BLaER1 (cell line): ENCODE data around the gene LCLAT1.
"Not testable (repeated sequence)": the region's sequence is repeated elsewhere in the genome, so short reads cannot be mapped to it uniquely, and the experiment has no call there.

Experiments
- H3K27ac ChIP-seq: shearing (Covaris generic); formaldehyde crosslinking; 2 replicates; pipeline ENCODE4 v1.8.1; 2022
- H3K27me3 ChIP-seq: shearing (Covaris generic); formaldehyde crosslinking; 2 replicates; pipeline ENCODE4 v1.8.1; 2022
- H3K36me3 ChIP-seq: shearing (Covaris generic); formaldehyde crosslinking; 2 replicates; pipeline ENCODE4 v1.8.1; 2022
- H3K4me1 ChIP-seq: shearing (Covaris generic); formaldehyde crosslinking; 2 replicates; pipeline ENCODE4 v1.8.1; 2022
- H3K4me2 ChIP-seq: shearing (Covaris generic); formaldehyde crosslinking; 2 replicates; pipeline ENCODE4 v1.8.1; 2022
- H3K4me3 ChIP-seq: shearing (Covaris generic); formaldehyde crosslinking; 2 replicates; pipeline ENCODE4 v1.8.1; 2022
- H3K9ac ChIP-seq: shearing (Covaris generic); formaldehyde crosslinking; 2 replicates; pipeline ENCODE4 v1.8.1; 2022
- H3K9me3 ChIP-seq: shearing (Covaris generic); formaldehyde crosslinking; 2 replicates; pipeline ENCODE4 v1.8.1; 2022
- H4K20me1 ChIP-seq: shearing (Covaris generic); formaldehyde crosslinking; 2 replicates; pipeline ENCODE4 v1.8.1; 2022
- Cebpa-rat ChIP-seq: shearing (Covaris generic); IDR thresholded peaks from 2 replicates; pipeline ENCODE4 v1.8.1; 2022

Gene LCLAT1

GRCh38 chr2:30639836-30640235 is 192.8 kb downstream of the LCLAT1 start:
- Histone ChIP-seq H3K4me3 (no peak overlapping the region), H4K20me1 (no peaks in the 10 kb centered on the region), H3K4me1 (no peaks in the 10 kb centered on the region), H3K36me3 (peaks cover 33% of the 10 kb centered on the region), H3K27ac (no peak overlapping the region), H3K9me3 (no peaks in the 10 kb centered on the region), H3K27me3 (no peaks in the 10 kb centered on the region), H3K4me2 (no peak overlapping the region), H3K9ac (no peak overlapping the region)
- TF ChIP-seq Cebpa-rat = no peak

GRCh38 chr2:30641765-30642345 is 194.8 kb downstream of the LCLAT1 start:
- Histone ChIP-seq H3K27me3 (no peaks in the 10 kb centered on the region), H3K36me3 (peaks cover 37% of the 10 kb centered on the region), H4K20me1 (no peaks in the 10 kb centered on the region), H3K27ac (no peak overlapping the region), H3K4me2 (no peak overlapping the region), H3K9me3 (no peaks in the 10 kb centered on the region), H3K4me3 (no peak overlapping the region), H3K9ac (no peak overlapping the region), H3K4me1 (no peaks in the 10 kb centered on the region)
- no peak for TF ChIP-seq Cebpa-rat

- not testable (repeated sequence) for H3K27me3 ChIP-seq, H4K20me1 ChIP-seq, H3K4me1 ChIP-seq, H3K27ac ChIP-seq, H3K4me3 ChIP-seq, H3K4me2 ChIP-seq, H3K9me3 ChIP-seq, H3K9ac ChIP-seq
- H3K36me3 ChIP-seq = peaks cover 37% of the 10 kb centered on the region
Observed at GRCh38 chr2:30643013-30643412, 196.0 kb downstream of the LCLAT1 start.

GRCh38 chr2:30643674-30644073 is 196.6 kb downstream of the LCLAT1 start:
- TF ChIP-seq Cebpa-rat = no peak
- H3K27me3 ChIP-seq = no peaks in the 10 kb centered on the region
- H3K36me3 ChIP-seq = peaks cover 33% of the 10 kb centered on the region
- H3K4me3 ChIP-seq = no peak overlapping the region
- no peaks in the 10 kb centered on the region for H3K9me3 ChIP-seq
- no peak overlapping the region for H3K4me2 ChIP-seq
- H4K20me1 ChIP-seq = no peaks in the 10 kb centered on the region
- no peaks in the 10 kb centered on the region for H3K4me1 ChIP-seq
- H3K27ac ChIP-seq = no peak overlapping the region
- H3K9ac ChIP-seq = no peak overlapping the region

- H3K9me3 ChIP-seq = no peaks in the 10 kb centered on the region
- no peak overlapping the region for H3K4me3 ChIP-seq
- TF ChIP-seq Cebpa-rat = no peak
- no peak overlapping the region for H3K27ac ChIP-seq
- peaks cover 27% of the 10 kb centered on the region for H3K36me3 ChIP-seq
- H3K9ac ChIP-seq = no peak overlapping the region
- no peaks in the 10 kb centered on the region for H3K4me1 ChIP-seq
- no peaks in the 10 kb centered on the region for H4K20me1 ChIP-seq
- no peak overlapping the region for H3K4me2 ChIP-seq
- H3K27me3 ChIP-seq = no peaks in the 10 kb centered on the region
Observed at GRCh38 chr2:30645081-30645744, 198.2 kb downstream of the LCLAT1 start.

GRCh38 chr2:30645745-30646119 is 198.7 kb downstream of the LCLAT1 start:
- H3K36me3 ChIP-seq = peaks cover 22% of the 10 kb centered on the region
- H4K20me1 ChIP-seq = no peaks in the 10 kb centered on the region
- H3K4me3 ChIP-seq = no peak overlapping the region
- no peak overlapping the region for H3K27ac ChIP-seq
- no peak overlapping the region for H3K4me2 ChIP-seq
- H3K27me3 ChIP-seq = no peaks in the 10 kb centered on the region
- no peaks in the 10 kb centered on the region for H3K4me1 ChIP-seq
- peak; percentile 39; the same call in 1 of the 2 replicates for TF ChIP-seq Cebpa-rat
- no peak overlapping the region for H3K9ac ChIP-seq
- H3K9me3 ChIP-seq = no peaks in the 10 kb centered on the region

- Histone ChIP-seq H4K20me1 (no peaks in the 10 kb centered on the region), H3K4me3 (no peak overlapping the region), H3K27me3 (no peaks in the 10 kb centered on the region), H3K9me3 (no peaks in the 10 kb centered on the region), H3K36me3 (peaks cover 10% of the 10 kb centered on the region), H3K4me1 (no peaks in the 10 kb centered on the region), H3K4me2 (no peak overlapping the region), H3K9ac (no peak overlapping the region), H3K27ac (no peak overlapping the region)
- no peak for TF ChIP-seq Cebpa-rat
Observed at GRCh38 chr2:30647752-30648457, 200.9 kb downstream of the LCLAT1 start.

- H3K9me3 ChIP-seq = no peaks in the 10 kb centered on the region
- no peak for TF ChIP-seq Cebpa-rat
- H4K20me1 ChIP-seq = no peaks in the 10 kb centered on the region
- H3K27me3 ChIP-seq = no peaks in the 10 kb centered on the region
- H3K4me2 ChIP-seq = no peak overlapping the region
- no peaks in the 10 kb centered on the region for H3K4me1 ChIP-seq
- H3K4me3 ChIP-seq = no peak overlapping the region
- H3K36me3 ChIP-seq = peaks cover 10% of the 10 kb centered on the region
- H3K27ac ChIP-seq = no peak overlapping the region
- no peak overlapping the region for H3K9ac ChIP-seq
Observed at GRCh38 chr2:30649278-30649677, 202.2 kb downstream of the LCLAT1 start.

- Histone ChIP-seq H3K9ac (no peak overlapping the region), H3K36me3 (peaks cover 4% of the 10 kb centered on the region; the same call in 1 of the 2 replicates), H4K20me1 (no peaks in the 10 kb centered on the region), H3K4me1 (no peaks in the 10 kb centered on the region), H3K4me3 (no peak overlapping the region), H3K9me3 (no peaks in the 10 kb centered on the region), H3K4me2 (no peak overlapping the region), H3K27ac (no peak overlapping the region), H3K27me3 (no peaks in the 10 kb centered on the region)
- TF ChIP-seq Cebpa-rat = no peak
Observed at GRCh38 chr2:30649828-30650227, 202.8 kb downstream of the LCLAT1 start.

- no peaks in the 10 kb centered on the region for H3K36me3 ChIP-seq
- no peak overlapping the region for H3K4me3 ChIP-seq
- H3K4me1 ChIP-seq = no peaks in the 10 kb centered on the region
- H3K9ac ChIP-seq = no peak overlapping the region
- no peaks in the 10 kb centered on the region for H4K20me1 ChIP-seq
- no peak for TF ChIP-seq Cebpa-rat
- no peak overlapping the region for H3K4me2 ChIP-seq
- H3K9me3 ChIP-seq = no peaks in the 10 kb centered on the region
- no peaks in the 10 kb centered on the region for H3K27me3 ChIP-seq
- H3K27ac ChIP-seq = no peak overlapping the region
Observed at GRCh38 chr2:30652271-30652915, 205.3 kb downstream of the LCLAT1 start.
